Measurements from ENCODE around the gene ATP2C2. TPM values are rescaled to one million over a fixed set of nuclear protein-coding genes. Genes with fewer than 3 reads are reported as not detected.

The ATP2C2 gene
- total RNA-seq, 1 experiment from 2014 or later, result 0.67 TPM

- ChIA-PET CTCF (no interaction called here), POLR2A (no interaction called here)
- in situ Hi-C loops (cut with HindIII; ENCODE audit: low pct_unique_long_range_greater_than_20kb, low sequenced_read_pairs), result no loop called here
- H3K27ac ChIP-seq (ENCODE audit: low read length), result no peak overlapping the region
- intact Hi-C loops (cut with micrococcal nuclease; ENCODE audit: unreplicated experiment), result no loop called here
- H3K9me3 ChIP-seq (ENCODE audit: control insufficient read depth, insufficient read depth, low read depth, low read length), result peaks cover 10% of the 10 kb centered on the region; the same call in 1 of the 2 replicates
- H3K36me3 ChIP-seq (ENCODE audit: control insufficient read depth, insufficient read depth, low read length), result no peaks in the 10 kb centered on the region
- no peak for TF ChIP-seq POLR2AphosphoS5 (IDR thresholded peaks at IDR 0.05; ENCODE audit: low read depth, low read length)
- TF ChIP-seq TCF7L2 (IDR thresholded peaks at IDR 0.05; ENCODE audit: low read depth, low read length), result no peak
- TF ChIP-seq SIN3A (IDR thresholded peaks at IDR 0.05; ENCODE audit: borderline replicate concordance, insufficient read depth, low read depth, low read length), result no peak
- TF ChIP-seq REST (IDR thresholded peaks at IDR 0.05; ENCODE audit: insufficient read depth in 1 of 2, low read depth in 2 of 2, low read length in 1 of 2), result no peak
- TF ChIP-seq CTCF (IDR thresholded peaks at IDR 0.05), result no peak
- no peak overlapping the region for H3K4me3 ChIP-seq (ENCODE audit: low read depth in 2 of 2, low read length in 2 of 2)
- no peaks in the 10 kb centered on the region for H3K4me1 ChIP-seq (ENCODE audit: control insufficient read depth, insufficient read depth, low read length)
- no peak for DNase-seq (ENCODE audit: low read depth, low spot score)
- BruUV-seq (replicated peaks), result no TSS peak
- ATAC-seq, result no peak
- H3K27me3 ChIP-seq (ENCODE audit: control insufficient read depth, insufficient read depth, low read length), result no peaks in the 10 kb centered on the region
Observed at GRCh38 chr16:84462296-84463210, 94.2 kb downstream of the ATP2C2 start.

GRCh38 chr16:84463221-84463620 is 94.9 kb downstream of the ATP2C2 start:
- intact Hi-C loops (cut with micrococcal nuclease; ENCODE audit: unreplicated experiment), result no loop called here
- CTCF ChIA-PET, result no interaction called here

GRCh38 chr16:84464116-84464515 is 95.8 kb downstream of the ATP2C2 start:
- peaks cover 16% of the 10 kb centered on the region; the same call in 1 of the 2 replicates for H3K9me3 ChIP-seq (ENCODE audit: control insufficient read depth, insufficient read depth, low read depth, low read length)
- BruUV-seq (replicated peaks), result no TSS peak
- DNase-seq (ENCODE audit: low read depth, low spot score), result no peak
- intact Hi-C loops (cut with micrococcal nuclease; ENCODE audit: unreplicated experiment) (no loop called here), in situ Hi-C loops (cut with HindIII; ENCODE audit: low pct_unique_long_range_greater_than_20kb, low sequenced_read_pairs) (no loop called here)
- POLR2A ChIA-PET, result no interaction called here
- no peak for TF ChIP-seq SIN3A (IDR thresholded peaks at IDR 0.05; ENCODE audit: borderline replicate concordance, insufficient read depth, low read depth, low read length)
- H3K4me1 ChIP-seq (ENCODE audit: control insufficient read depth, insufficient read depth, low read length), result no peaks in the 10 kb centered on the region
- H3K36me3 ChIP-seq (ENCODE audit: control insufficient read depth, insufficient read depth, low read length), result no peaks in the 10 kb centered on the region
- no peak overlapping the region for H3K27ac ChIP-seq (ENCODE audit: low read length)
- no peak for ATAC-seq
- CTCF ChIA-PET, result no interaction called here
- H3K4me3 ChIP-seq (ENCODE audit: low read depth in 2 of 2, low read length in 2 of 2), result no peak overlapping the region
- no peaks in the 10 kb centered on the region for H3K27me3 ChIP-seq (ENCODE audit: control insufficient read depth, insufficient read depth, low read length)

More at GRCh38 chr16:84463221-84463620, 94.9 kb downstream of the ATP2C2 start:
- H3K36me3 ChIP-seq (ENCODE audit: control insufficient read depth, insufficient read depth, low read length), result no peaks in the 10 kb centered on the region
- H3K9me3 ChIP-seq (ENCODE audit: control insufficient read depth, insufficient read depth, low read depth, low read length), result peaks cover 16% of the 10 kb centered on the region; the same call in 1 of the 2 replicates
- in situ Hi-C loops (cut with HindIII; ENCODE audit: low pct_unique_long_range_greater_than_20kb, low sequenced_read_pairs), result no loop called here
- no TSS peak for BruUV-seq (replicated peaks)
- no peak for ATAC-seq
- TF ChIP-seq POLR2AphosphoS5 (IDR thresholded peaks at IDR 0.05; ENCODE audit: low read depth, low read length), result no peak
- no peaks in the 10 kb centered on the region for H3K27me3 ChIP-seq (ENCODE audit: control insufficient read depth, insufficient read depth, low read length)
- no peak for DNase-seq (ENCODE audit: low read depth, low spot score)
- POLR2A ChIA-PET, result no interaction called here
- no peak overlapping the region for H3K27ac ChIP-seq (ENCODE audit: low read length)
- H3K4me1 ChIP-seq (ENCODE audit: control insufficient read depth, insufficient read depth, low read length), result no peaks in the 10 kb centered on the region
- H3K4me3 ChIP-seq (ENCODE audit: low read depth in 2 of 2, low read length in 2 of 2), result no peak overlapping the region

Data from Panc1 (cell line).